Measurements from ENCODE around the gene YPEL4.

DNA sequence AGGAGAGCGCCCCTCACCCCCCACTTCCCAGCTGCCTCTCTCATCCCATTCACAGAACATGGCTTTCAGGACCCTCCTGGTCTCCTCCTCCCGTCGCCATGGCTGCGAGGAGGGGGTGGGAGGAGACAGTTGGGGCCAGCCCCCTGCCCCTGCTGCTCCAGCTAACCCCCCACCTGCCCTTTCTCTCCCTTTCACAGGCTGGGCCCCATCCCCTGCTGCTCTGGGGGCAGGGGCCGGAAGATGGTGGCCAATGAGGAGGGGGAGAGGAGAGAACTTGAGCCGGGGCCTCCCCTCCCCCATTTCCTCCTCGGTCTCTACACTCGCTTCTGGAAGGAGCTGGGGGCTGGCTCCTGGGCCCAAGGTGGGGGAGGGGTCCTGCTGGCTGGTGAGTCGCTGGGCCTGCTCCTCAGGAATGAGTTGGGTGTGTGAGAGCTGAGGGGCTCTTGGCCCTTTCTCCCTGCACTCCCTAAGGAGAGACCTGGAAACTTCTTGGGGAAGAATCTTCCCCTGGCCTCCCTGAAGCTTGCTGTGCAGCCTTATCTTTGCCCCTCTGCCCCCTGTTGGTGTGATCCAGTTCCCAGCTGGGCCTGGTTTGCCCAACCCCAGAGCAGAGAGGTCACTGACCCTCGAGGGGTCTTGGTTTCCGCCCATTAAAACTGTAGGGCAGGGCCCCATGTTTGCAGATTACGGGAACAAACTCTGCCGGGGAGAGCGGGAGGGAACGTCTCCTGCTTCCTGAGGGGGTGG lies 10.2 kb downstream of the YPEL4 start:
- TF ChIP-seq CTCF (IDR thresholded peaks at IDR 0.05 in 4 of 5, conservative IDR thresholded peaks at IDR 0.05 in 1 of 5) (no peak), POLR2A (IDR thresholded peaks at IDR 0.05) (no peak)
